ENCODE measurements around the gene FLVCR1.
"Not testable (repeated sequence)": the region's sequence is repeated elsewhere in the genome, so short reads cannot be mapped to it uniquely, and the experiment has no call there.

The FLVCR1 gene

GRCh38 chr1:212853658-212854057 is 4.4 kb upstream of the FLVCR1 start:
- no peaks in the 10 kb centered on the region for H3K27me3 ChIP-seq
- peaks cover 0 to 8% (median 6%) of the 10 kb centered on the region in 4 donors for H3K4me1 ChIP-seq
- no peak for TF ChIP-seq CTCF (IDR thresholded peaks at IDR 0.05)
- no peak overlapping the region for H3K4me3 ChIP-seq
- DNase-seq = no peak
- intact Hi-C loops (cut with DNase I; ENCODE audit: low total_unique reads) = loop anchor here (10.0 kb wide), 2 partner anchors 59 to 161 kb away; partner anchors contain the start of genes ANGEL2, NSL1 and TATDN3
- H3K27ac ChIP-seq = no peak overlapping the region
- peaks cover 0 to 4% (median 0%) of the 10 kb centered on the region in 3 donors for H3K9me3 ChIP-seq
- no peaks in the 10 kb centered on the region for H3K36me3 ChIP-seq

DNA sequence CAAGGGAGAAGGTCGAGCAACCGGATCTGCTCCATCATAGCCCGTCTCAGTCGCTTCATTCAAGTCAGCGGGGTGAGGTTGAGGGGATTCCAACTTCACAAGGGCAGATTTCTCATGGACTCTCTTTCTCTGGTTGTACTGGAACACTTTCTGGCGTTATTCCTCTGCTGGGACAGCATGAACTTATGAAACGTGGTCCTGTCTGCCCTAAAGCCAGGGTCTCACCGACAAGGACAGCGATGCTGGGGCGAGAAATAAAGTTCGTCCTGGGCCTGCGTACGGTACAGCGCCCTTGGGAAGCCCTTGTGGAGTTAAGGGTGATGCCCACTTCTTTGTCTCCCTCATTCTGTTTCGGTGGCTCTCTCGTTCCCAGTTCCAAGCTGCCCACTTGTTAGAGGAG is 1.3 kb upstream of the FLVCR1 start:
- Histone ChIP-seq H3K4me1 (peaks cover 0 to 27% (median 19%) of the 10 kb centered on the region in 4 donors), H3K27me3 (no peaks in the 10 kb centered on the region), H3K36me3 (no peaks in the 10 kb centered on the region), H3K9me3 (no peaks in the 10 kb centered on the region), H3K27ac (peak overlapping the region in 1 of 2 donors; percentile 89), H3K4me3 (peak overlapping the region; percentile 89 to 96)
- no peak for DNase-seq
- intact Hi-C loops (cut with DNase I; ENCODE audit: low total_unique reads) = loop anchor here (10.0 kb wide), 2 partner anchors 62 to 158 kb away; partner anchors contain the start of genes ANGEL2, NSL1 and TATDN3
- no peak for TF ChIP-seq CTCF (IDR thresholded peaks at IDR 0.05)

GRCh38 chr1:212858461-212859265 is 588 bp downstream of the FLVCR1 start:
- Histone ChIP-seq H3K27ac (peak overlapping the region; percentile 88 to 89), H3K36me3 (no peaks in the 10 kb centered on the region), H3K4me3 (peak overlapping the region; percentile 89 to 96), H3K4me1 (peaks cover 0 to 27% (median 19%) of the 10 kb centered on the region in 4 donors), H3K27me3 (no peaks in the 10 kb centered on the region), H3K9me3 (no peaks in the 10 kb centered on the region)
- DNase-seq = no peak
- no peak for TF ChIP-seq CTCF (IDR thresholded peaks at IDR 0.05)
- intact Hi-C loops (cut with DNase I; ENCODE audit: low total_unique reads) = loop anchor here (10.0 kb wide), 2 partner anchors 64 to 156 kb away; partner anchors contain the start of genes ANGEL2, NSL1 and TATDN3

DNA sequence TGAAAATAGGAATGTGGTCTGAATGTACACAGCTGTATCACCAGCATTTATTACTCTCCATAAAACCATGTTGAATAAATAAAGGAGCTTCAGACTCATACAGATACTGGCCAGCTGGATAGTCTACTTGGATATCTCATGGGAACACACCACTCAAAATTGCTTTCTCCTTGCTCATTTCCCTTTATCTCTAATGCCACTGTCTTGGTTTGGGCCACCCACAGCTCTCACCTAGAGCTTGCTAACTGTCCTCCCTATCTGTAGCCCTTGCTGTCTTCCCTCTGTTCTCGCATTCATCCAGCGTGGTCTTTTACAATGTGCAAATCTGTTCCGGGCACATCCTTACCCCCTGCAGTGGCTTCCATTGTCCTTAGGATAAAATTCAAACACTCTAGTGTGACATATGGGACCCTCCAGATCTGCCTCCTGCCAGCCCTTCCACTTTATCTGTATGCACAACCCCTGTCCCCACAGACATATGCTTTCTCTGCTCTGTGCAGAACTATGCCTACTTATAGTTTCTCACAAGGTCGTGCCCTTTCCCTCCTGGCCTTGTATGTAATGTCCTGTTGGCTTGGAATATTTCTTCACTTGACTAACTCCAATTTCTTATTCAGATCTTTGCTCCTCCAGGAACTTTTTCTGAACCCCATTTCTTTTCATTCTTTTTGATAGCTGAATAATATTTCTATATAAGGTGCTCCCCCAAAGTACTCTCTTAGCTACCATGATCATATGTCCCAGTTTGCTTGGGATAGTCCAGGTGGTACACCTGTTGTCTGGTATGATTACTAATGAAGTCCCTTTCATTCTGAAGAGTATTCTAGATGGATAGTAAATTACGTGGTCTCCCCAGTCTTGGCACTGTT is 2.9 kb downstream of the FLVCR1 start:
- Histone ChIP-seq H3K36me3 (peaks cover 0 to 10% (median 0%) of the 10 kb centered on the region in 3 donors), H3K4me1 (peaks cover 0 to 27% (median 19%) of the 10 kb centered on the region in 4 donors), H3K27ac (no peak overlapping the region), H3K4me3 (no peak overlapping the region), H3K27me3 (no peaks in the 10 kb centered on the region), H3K9me3 (no peaks in the 10 kb centered on the region)
- intact Hi-C loops (cut with DNase I; ENCODE audit: low total_unique reads) = no loop called here
- no peak for TF ChIP-seq CTCF (IDR thresholded peaks at IDR 0.05)
- DNase-seq = no peak

GRCh38 chr1:212862111-212862690 is 4.1 kb downstream of the FLVCR1 start:
- Histone ChIP-seq H3K4me1 (peaks cover 0 to 21% (median 15%) of the 10 kb centered on the region in 4 donors), H3K27ac (no peak overlapping the region), H3K4me3 (no peak overlapping the region), H3K36me3 (peaks cover 0 to 10% (median 0%) of the 10 kb centered on the region in 3 donors), H3K27me3 (no peaks in the 10 kb centered on the region), H3K9me3 (no peaks in the 10 kb centered on the region)
- no peak for DNase-seq
- no peak for TF ChIP-seq CTCF (IDR thresholded peaks at IDR 0.05)
- intact Hi-C loops (cut with DNase I; ENCODE audit: low total_unique reads) = no loop called here

DNA sequence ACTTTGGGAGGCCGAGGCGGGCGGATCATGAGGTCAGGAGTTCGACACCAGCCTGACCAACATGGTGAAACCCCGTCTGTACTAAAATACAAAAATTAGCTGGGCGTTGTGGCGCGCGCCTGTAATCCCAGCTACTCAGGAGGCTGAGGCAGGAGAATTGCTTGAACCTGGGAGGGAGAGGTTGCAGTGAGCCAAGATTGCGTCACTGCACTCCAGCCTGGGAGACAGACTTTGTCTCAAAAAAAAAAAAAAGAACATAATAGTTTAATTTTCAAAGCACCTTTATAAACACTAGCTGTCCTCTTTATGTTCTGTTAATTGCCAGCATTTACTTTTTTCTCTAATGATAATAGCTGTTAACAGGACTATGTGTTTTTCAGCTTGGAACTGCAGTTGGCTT is 5.3 kb downstream of the FLVCR1 start:
- H3K36me3 ChIP-seq = peaks cover 0 to 15% (median 6%) of the 10 kb centered on the region in 3 donors
- DNase-seq; H3K27me3 ChIP-seq; intact Hi-C loops (cut with DNase I; ENCODE audit: low total_unique reads); H3K4me3 ChIP-seq; H3K27ac ChIP-seq; H3K9me3 ChIP-seq: not testable (repeated sequence)
- peaks cover 0 to 18% (median 14%) of the 10 kb centered on the region in 4 donors for H3K4me1 ChIP-seq

All from tibial artery (tissue), 4 donors.